HL-60 (cell line): Measurements from ENCODE around the gene PIAS2.

Experiments used
- POLR2AphosphoS5 ChIP-seq: IDR thresholded peaks from 2 replicates; pipeline ENCODE4 v1.6.1; 2012; ENCODE audit warnings: low read depth
- SPI1 ChIP-seq: IDR thresholded peaks from 2 replicates; pipeline ENCODE4 v1.6.1; 2012; ENCODE audit warnings: low read depth, mild to moderate bottlenecking, borderline replicate concordance
- TF ChIP-seq, protein P1 (sequence below): IDR thresholded peaks from one replicate; pipeline ENCODE4 v1.5.1; 2011; ENCODE audit warnings: low read length, control low read depth, inconsistent platforms; ENCODE audit not compliant: insufficient read depth
- TF ChIP-seq, protein P2 (sequence below): IDR thresholded peaks from 2 replicates; pipeline ENCODE4 v1.6.1; 2012; ENCODE audit warnings: low read depth; ENCODE audit not compliant: insufficient replicate concordance

DNA sequence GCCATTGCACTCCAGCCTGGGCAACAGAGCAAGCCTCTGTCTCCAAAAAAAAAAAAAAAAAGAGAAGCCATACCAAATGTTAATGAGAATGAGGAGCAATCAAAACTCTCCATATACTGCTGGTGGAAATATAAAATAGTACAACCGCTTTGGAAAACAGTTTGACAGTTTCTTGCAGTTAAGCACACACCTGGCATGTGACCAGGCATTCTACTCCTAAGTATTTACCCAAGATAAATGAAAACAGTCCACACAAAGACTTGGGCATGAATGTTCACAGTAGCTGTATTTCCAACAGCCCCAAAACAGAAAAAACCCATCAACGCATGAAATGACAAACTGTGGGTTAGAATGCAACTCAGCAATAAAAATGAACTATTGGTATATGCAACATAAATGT is 84.5 kb downstream of the PIAS2 start:
- TF ChIP-seq, protein P1, sequence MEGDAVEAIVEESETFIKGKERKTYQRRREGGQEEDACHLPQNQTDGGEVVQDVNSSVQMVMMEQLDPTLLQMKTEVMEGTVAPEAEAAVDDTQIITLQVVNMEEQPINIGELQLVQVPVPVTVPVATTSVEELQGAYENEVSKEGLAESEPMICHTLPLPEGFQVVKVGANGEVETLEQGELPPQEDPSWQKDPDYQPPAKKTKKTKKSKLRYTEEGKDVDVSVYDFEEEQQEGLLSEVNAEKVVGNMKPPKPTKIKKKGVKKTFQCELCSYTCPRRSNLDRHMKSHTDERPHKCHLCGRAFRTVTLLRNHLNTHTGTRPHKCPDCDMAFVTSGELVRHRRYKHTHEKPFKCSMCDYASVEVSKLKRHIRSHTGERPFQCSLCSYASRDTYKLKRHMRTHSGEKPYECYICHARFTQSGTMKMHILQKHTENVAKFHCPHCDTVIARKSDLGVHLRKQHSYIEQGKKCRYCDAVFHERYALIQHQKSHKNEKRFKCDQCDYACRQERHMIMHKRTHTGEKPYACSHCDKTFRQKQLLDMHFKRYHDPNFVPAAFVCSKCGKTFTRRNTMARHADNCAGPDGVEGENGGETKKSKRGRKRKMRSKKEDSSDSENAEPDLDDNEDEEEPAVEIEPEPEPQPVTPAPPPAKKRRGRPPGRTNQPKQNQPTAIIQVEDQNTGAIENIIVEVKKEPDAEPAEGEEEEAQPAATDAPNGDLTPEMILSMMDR, result no peak
- TF ChIP-seq SPI1 (no peak), POLR2AphosphoS5 (no peak)
- TF ChIP-seq, protein P2, sequence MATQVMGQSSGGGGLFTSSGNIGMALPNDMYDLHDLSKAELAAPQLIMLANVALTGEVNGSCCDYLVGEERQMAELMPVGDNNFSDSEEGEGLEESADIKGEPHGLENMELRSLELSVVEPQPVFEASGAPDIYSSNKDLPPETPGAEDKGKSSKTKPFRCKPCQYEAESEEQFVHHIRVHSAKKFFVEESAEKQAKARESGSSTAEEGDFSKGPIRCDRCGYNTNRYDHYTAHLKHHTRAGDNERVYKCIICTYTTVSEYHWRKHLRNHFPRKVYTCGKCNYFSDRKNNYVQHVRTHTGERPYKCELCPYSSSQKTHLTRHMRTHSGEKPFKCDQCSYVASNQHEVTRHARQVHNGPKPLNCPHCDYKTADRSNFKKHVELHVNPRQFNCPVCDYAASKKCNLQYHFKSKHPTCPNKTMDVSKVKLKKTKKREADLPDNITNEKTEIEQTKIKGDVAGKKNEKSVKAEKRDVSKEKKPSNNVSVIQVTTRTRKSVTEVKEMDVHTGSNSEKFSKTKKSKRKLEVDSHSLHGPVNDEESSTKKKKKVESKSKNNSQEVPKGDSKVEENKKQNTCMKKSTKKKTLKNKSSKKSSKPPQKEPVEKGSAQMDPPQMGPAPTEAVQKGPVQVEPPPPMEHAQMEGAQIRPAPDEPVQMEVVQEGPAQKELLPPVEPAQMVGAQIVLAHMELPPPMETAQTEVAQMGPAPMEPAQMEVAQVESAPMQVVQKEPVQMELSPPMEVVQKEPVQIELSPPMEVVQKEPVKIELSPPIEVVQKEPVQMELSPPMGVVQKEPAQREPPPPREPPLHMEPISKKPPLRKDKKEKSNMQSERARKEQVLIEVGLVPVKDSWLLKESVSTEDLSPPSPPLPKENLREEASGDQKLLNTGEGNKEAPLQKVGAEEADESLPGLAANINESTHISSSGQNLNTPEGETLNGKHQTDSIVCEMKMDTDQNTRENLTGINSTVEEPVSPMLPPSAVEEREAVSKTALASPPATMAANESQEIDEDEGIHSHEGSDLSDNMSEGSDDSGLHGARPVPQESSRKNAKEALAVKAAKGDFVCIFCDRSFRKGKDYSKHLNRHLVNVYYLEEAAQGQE, result no peak
